Fibroblast of skin of right quadriceps (primary cell): ENCODE measurements around the gene GORASP1.

Experiments
- DNase-seq: peaks from one replicate; pipeline ENCODE4 v3.0.0-alpha.2; 2013

Gene GORASP1

GRCh38 chr3:39107388-39108199 lies at the start of gene GORASP1, which contains the start of gene TTC21A:
TSS of gene GORASP1 (minus strand) at chr3:39107627. CDS start at chr3:39107541, 86 bp downstream.
TSS of gene TTC21A (plus strand) at chr3:39107680. CDS start at chr3:39107838, 158 bp downstream.
- peak; percentile 85 for DNase-seq

DNA sequence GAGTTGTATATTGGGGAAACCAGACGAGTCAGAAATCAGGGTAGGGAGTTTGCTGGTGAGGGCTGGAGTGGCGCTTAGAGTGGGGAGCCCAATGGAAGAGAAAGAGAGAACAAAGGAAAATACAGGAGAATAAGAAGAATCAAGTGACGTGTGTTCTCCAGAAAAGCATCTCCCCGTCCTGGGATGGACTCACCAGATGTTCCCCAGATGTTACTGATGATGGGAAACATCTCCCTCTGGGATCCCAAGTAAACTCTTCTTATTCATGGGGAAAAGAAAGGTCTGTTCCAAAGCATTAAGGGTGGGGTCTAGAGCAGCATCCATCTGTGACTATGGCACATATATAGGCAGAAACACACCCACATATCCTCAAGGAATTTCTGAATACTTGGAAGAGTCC lies 49.0 kb upstream of the GORASP1 start:
- DNase-seq: peak; percentile 32

DNA sequence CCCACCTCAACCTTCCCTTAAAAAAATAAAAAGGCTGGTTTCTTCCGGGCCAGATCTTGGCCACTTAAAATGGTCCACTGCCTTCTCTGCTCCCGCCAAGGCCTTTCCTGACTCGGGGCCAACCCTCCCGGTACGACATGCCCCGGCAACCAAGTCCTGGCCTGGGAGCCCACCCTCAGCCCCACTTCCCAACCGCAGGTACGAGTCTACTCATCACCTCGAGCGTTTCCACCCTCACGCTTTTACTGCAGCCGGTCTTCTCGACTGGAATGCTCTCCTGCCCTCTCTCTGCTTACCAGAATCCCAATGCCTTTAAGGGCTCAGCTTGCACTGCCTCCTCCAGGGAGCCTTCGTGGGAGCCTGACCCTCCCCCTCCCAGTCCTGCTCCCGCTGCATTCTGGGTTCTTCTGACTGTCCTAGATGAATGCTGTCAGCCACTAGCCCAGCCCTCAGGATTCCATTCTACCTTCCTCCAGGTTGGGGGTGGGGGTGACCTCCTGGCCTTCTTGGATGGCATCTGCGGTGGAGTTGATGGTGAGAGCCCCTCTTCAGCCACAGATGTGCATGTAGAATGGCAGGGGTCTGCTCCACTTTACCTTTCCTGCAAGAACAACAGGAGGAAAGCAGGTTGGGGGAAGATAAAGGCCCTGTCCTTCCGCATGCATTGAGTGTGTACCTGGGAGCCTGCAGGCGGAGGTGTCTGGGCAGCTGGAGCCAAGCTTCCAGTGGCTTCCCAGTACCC lies 47.0 kb upstream of the GORASP1 start:
- peak; percentile 32 for DNase-seq

DNA sequence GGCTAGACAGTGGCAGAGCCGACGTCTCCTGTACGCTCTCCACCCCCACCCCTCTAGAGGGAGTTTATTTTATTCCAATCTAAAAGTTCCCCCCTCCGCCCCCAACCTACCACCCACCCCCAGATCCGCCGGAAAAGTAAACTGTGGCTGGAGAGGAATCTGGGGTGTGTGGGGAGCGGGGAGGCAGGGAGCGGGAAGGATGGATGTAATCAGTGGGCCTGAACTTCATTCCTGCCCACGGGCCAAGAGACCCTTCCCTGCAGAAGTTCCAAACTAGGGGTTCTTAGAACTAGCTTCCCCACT lies 46.5 kb upstream of the GORASP1 start:
- no peak for DNase-seq

- peak; percentile 99 for DNase-seq
These were observed 43.6 kb upstream of the GORASP1 start for GRCh38 chr3:39150803-39151631.

GRCh38 chr3:39150148-39150802 lies 42.8 kb upstream of the GORASP1 start:
- no peak for DNase-seq

DNA sequence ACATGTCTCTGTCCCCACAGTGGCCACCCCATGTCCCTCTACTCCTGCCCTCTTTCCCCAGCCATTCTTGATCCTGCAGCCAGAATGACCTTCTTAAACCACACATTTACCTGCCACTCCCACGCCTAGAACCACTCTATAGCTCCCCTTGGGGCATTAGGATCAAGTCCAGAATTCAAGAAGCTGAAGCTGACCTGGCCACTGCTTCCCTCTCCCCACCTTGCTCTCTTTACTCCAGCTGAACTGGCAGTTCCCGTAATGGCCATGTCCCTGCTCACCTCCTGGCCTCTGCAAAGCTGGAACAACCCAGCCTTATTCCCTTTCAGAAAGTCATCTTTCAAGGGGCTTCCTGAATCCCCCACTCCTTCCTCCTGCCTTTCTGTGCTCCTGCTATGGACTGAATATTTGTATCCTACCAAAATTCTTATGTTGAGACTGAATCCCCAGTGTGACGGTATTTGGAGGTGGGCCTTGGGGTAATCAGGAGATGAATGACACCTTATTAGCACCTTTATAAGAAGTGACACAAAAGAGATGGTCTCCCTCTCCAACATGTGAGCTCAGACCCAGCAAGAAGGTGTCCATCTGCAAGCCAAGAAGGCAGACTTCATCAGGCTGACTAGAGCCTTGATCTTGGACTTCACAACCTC lies 42.2 kb upstream of the GORASP1 start:
- DNase-seq: no peak

DNA sequence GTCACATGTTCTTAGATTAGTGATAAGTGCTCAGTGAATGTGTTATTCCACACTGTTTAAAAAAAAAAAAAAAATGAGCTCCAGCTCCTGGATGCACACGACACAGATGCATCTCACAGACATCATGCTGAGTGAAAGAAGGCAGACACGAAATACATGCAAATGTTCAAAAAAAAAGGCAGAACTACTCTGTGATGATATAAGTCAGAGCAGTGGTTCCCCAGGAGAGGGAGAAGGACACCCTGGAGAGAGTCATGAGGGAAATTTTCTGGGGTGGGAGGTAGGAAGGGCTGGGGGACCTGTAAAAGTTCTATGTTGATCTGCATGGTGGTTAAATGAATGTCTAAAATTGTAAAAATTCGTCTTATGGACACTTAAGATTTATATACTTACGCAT lies 41.6 kb upstream of the GORASP1 start:
- no peak for DNase-seq

DNA sequence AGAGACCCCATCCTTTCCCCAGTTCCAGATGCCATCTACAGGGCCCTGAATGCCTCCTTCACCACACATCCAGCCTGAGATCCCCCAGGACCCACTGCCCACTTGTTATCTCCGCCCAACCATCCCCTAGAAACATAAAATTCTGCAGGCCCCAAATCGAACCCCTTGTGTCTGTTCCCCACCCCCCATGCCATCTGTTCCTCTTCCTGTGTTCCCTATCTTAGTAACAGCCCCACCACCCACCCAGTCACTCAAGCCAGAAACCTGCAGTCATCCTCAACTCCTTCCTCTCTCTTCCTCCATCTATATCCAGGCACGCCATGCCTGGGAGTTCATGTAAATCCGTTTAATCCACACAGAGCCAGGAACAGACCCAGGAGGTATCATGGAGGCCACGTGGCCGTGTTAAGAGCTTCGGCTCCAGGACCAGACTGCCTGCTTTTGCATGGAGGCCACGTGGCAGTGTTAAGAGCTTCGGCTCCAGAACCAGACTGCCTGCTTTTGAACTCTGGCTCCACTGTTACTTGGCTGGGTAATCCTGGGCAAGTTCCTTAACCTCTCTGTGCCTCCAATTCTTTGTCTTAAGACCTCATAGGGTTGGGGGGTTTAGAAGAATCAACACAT lies 41.1 kb upstream of the GORASP1 start:
- peak; percentile 35 for DNase-seq

- DNase-seq: peak; percentile 59
These were observed 40.4 kb upstream of the GORASP1 start for GRCh38 chr3:39147711-39148434.

DNA sequence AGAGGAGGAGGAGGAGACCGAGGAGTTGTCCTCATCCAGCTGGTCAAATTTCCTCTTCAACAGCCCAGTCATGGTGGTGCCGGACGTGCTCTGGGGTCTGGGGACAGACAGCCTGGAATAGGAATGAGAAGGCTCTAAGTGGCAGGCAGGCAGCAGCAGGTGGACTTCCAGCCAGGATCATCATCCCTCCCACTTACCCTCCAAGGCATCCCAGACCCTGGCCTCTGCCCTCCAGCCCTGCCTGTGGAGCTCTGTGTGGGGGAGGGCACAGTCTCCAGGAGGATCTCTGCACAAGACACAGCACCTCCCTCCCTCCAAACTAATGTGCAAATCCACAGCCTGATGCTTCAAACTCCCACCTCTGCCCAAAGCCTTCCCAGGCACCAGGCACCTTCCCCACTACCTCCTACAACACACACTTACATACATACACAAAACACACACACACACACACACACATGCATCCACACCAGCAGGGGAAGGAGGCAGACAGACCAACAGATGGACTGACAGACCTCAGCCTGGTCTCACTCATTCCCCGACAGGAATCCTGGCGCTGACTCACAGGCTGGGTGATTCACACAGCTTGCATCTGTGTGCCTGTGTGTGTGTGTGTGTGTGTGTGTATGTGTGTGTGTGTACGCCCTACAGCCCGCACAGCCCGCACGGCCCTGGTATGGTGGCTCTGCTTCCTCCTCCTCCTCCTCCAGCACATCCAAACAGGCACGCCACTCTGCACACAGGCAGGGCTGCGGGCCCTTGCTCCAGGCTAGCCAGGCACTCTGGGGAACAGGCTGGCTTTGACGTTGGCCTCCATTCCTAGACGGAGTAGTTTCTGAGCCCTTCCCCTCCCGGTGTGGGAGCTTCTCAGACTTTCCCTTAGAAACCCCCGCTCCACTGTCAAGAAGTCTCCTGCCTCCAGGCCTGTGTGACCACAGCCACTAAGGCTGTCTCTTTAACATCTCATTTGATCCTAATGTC lies 39.5 kb upstream of the GORASP1 start:
- DNase-seq: peak; percentile 98

DNA sequence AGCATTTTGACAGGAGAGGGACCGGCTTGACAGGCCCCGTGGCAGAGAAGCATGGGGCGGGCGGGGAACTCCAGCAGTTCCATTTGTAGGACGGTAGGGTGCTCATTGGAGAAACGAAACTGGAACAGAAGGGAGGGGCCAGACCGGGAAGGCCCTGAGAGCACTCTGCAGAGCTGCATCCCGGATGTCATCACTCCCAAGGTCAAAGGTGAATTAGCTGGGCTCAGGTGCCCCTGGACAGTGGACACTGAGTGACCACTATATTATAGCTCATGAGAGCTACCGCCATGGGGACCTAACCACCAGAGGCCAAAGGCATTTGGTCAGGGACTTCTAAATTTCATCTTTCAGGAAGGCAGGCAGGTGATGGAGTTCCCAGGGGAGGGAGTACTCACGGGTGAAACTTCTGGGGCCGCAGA lies 38.7 kb upstream of the GORASP1 start:
- no peak for DNase-seq

- no peak for DNase-seq
These were observed 37.4 kb upstream of the GORASP1 start for GRCh38 chr3:39144748-39145380.

GRCh38 chr3:39144095-39144747 lies 36.8 kb upstream of the GORASP1 start:
- DNase-seq: no peak

GRCh38 chr3:39143051-39143885 lies 35.8 kb upstream of the GORASP1 start:
- DNase-seq: no peak

- DNase-seq: no peak
These were observed 34.6 kb upstream of the GORASP1 start for GRCh38 chr3:39142067-39142466.

DNA sequence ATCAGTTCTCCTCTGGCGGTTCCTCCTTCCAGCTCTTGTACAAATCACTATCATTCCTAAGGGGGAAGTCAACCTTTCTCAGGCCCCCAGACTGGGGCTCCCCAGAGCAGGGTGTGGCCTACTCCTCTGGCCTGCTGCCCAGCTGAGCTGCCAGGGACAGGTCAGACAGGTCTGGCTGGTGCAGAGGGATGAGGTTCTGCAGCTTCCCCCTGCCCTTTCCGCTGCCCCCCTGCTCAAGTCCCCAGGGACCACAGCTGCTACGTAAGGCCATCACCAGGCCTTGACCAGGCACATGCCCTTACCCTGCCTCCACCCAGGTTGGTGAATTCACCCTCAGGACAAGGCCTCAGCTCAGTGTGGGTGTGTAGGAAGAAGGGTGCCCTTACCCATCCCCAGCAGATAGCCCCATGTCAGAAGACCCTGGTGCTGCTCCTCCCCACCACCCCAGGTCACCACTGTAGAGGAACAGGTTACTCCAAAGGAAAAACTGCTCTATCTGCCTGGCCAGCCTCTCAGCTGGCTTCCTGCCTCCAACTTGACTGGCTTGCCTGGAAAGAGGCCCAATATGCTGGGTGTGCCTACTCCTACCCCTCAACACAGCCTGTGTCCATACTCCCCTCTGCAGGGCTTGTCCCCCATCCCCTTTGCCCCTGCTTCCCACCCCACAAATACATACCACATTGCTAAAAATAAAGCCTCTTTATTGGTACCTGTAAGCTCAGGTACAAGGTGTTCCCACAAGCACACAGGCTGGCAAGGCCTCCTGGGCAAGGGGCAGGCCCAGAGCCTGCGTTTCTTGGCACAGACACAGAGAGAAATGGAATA lies 34.0 kb upstream of the GORASP1 start:
- peak; percentile 17 for DNase-seq
